H9 (cell line): ENCODE measurements around the gene NKX1-1. TPM values are rescaled to one million over a fixed set of nuclear protein-coding genes. Genes with fewer than 3 reads are reported as not detected.
A peak's percentile ranks its signal among the peaks of the same experiment; 100 is the strongest.

Experiments
- DNase-seq: peaks from one replicate; pipeline ENCODE4 v3.0.0-alpha.2; 2017
- H2AFZ ChIP-seq: one replicate; pipeline ENCODE4 v1.6.1; 2013; ENCODE audit warnings: mild to moderate bottlenecking, low read length, control low read depth, moderate library complexity
- H2AK5ac ChIP-seq: 2 replicates; pipeline ENCODE4 v1.6.1; 2013; ENCODE audit warnings: low read length, control low read depth, mixed read lengths; ENCODE audit not compliant: insufficient read length
- H2BK120ac ChIP-seq: one replicate; pipeline ENCODE4 v1.6.1; 2013; ENCODE audit warnings: low read depth, mild to moderate bottlenecking, low read length, control low read depth, inconsistent platforms; ENCODE audit not compliant: poor library complexity, severe bottlenecking
- H2BK12ac ChIP-seq: 2 replicates; pipeline ENCODE4 v1.6.1; 2013; ENCODE audit warnings: low read length, control low read depth, mixed read lengths, low read depth; ENCODE audit not compliant: insufficient read length
- H2BK15ac ChIP-seq: 2 replicates; pipeline ENCODE4 v1.6.1; 2013; ENCODE audit warnings: low read depth, low read length, control low read depth
- H2BK20ac ChIP-seq: one replicate; pipeline ENCODE4 v1.6.1; 2013; ENCODE audit warnings: low read depth, mild to moderate bottlenecking, low read length, control low read depth, inconsistent platforms; ENCODE audit not compliant: poor library complexity, severe bottlenecking
- H2BK5ac ChIP-seq: 2 replicates; pipeline ENCODE4 v1.6.1; 2013; ENCODE audit warnings: low read length, control low read depth, mixed read lengths; ENCODE audit not compliant: insufficient read length
- H3K14ac ChIP-seq: 2 replicates; pipeline ENCODE4 v1.6.1; 2013; ENCODE audit warnings: low read length, control low read depth; ENCODE audit not compliant: insufficient read depth
- H3K18ac ChIP-seq: 2 replicates; pipeline ENCODE4 v1.6.1; 2013; ENCODE audit warnings: low read depth, mild to moderate bottlenecking, mixed read lengths, low read length, control low read depth; ENCODE audit not compliant: insufficient read length
- H3K23ac ChIP-seq: 2 replicates; pipeline ENCODE4 v1.6.1; 2013; ENCODE audit warnings: low read length, control low read depth, mixed read lengths, low read depth; ENCODE audit not compliant: insufficient read length
- H3K23me2 ChIP-seq: 2 replicates; pipeline ENCODE4 v1.6.1; 2013; ENCODE audit warnings: low read depth, mild to moderate bottlenecking, mixed read lengths, low read length, control low read depth; ENCODE audit not compliant: insufficient read length, poor library complexity, severe bottlenecking
- H3K27ac ChIP-seq: 2 replicates; pipeline ENCODE4 v1.5.1; 2013; ENCODE audit warnings: low read length, control low read depth, mixed read lengths, low read depth; ENCODE audit not compliant: insufficient read length
- H3K27me3 ChIP-seq: 2 replicates; pipeline ENCODE4 v1.6.1; 2013; ENCODE audit warnings: low read length, control low read depth, inconsistent platforms; ENCODE audit not compliant: insufficient read depth
- H3K4ac ChIP-seq: 2 replicates; pipeline ENCODE4 v1.6.1; 2013; ENCODE audit warnings: low read depth, mild to moderate bottlenecking, control low read depth, inconsistent platforms, low read length, moderate library complexity
- H3K4me1 ChIP-seq: 2 replicates; pipeline ENCODE4 v1.6.1; 2013; ENCODE audit warnings: low read length, control low read depth, inconsistent platforms; ENCODE audit not compliant: insufficient read depth
- H3K4me2 ChIP-seq: 2 replicates; pipeline ENCODE4 v1.6.1; 2013; ENCODE audit warnings: low read length, control low read depth, mixed read lengths; ENCODE audit not compliant: insufficient read length, insufficient read depth
- H3K56ac ChIP-seq: 2 replicates; pipeline ENCODE4 v1.6.1; 2013; ENCODE audit warnings: low read depth, mild to moderate bottlenecking, mixed read lengths, low read length, control low read depth; ENCODE audit not compliant: insufficient read length
- H3K79me1 ChIP-seq: 2 replicates; pipeline ENCODE4 v1.6.1; 2013; ENCODE audit warnings: low read depth, mild to moderate bottlenecking, moderate library complexity, low read length, control low read depth, inconsistent platforms; ENCODE audit not compliant: insufficient read depth, poor library complexity, severe bottlenecking
- H3K79me2 ChIP-seq: 2 replicates; pipeline ENCODE4 v1.6.1; 2013; ENCODE audit warnings: low read length, control low read depth, inconsistent platforms; ENCODE audit not compliant: insufficient read depth
- H3K9ac ChIP-seq: 2 replicates; pipeline ENCODE4 v1.6.1; 2013; ENCODE audit warnings: low read length, control low read depth, mixed read lengths; ENCODE audit not compliant: insufficient read length; ENCODE audit errors: extremely low read depth
- H3K9me3 ChIP-seq: one replicate; pipeline ENCODE4 v1.6.1; 2013; ENCODE audit warnings: low read depth, low read length, inconsistent platforms; ENCODE audit not compliant: control insufficient read depth
- H3T11ph ChIP-seq: one replicate; pipeline ENCODE4 v1.6.1; 2013; ENCODE audit warnings: mild to moderate bottlenecking, low read length, control low read depth, inconsistent platforms
- H4K20me1 ChIP-seq: one replicate; pipeline ENCODE4 v1.6.1; 2013; ENCODE audit not compliant: control insufficient read depth, insufficient read length, insufficient read depth
- H4K5ac ChIP-seq: 2 replicates; pipeline ENCODE4 v1.6.1; 2013; ENCODE audit warnings: low read depth, mild to moderate bottlenecking, mixed read lengths, low read length, control low read depth; ENCODE audit not compliant: insufficient read length
- H4K8ac ChIP-seq: replicated peaks from 2 replicates; pipeline ENCODE4 v1.6.1; 2013; ENCODE audit warnings: low read length, control low read depth, mixed read lengths, low read depth; ENCODE audit not compliant: insufficient read length
- H4K91ac ChIP-seq: 2 replicates; pipeline ENCODE4 v1.6.1; 2013; ENCODE audit warnings: low read depth, mild to moderate bottlenecking, moderate library complexity, mixed read lengths, low read length, control low read depth; ENCODE audit not compliant: insufficient read length
- H3K27ac Mint-ChIP-seq, 3 experiments: 2 replicates in 2 of 3; 3 replicates in 1 of 3; pipeline ENCODE4 v1.8.0; 2020 to 2021; ENCODE audit warnings: mixed read lengths in 3 of 3, mild to moderate bottlenecking in 1 of 3, moderate library complexity in 1 of 3
- H3K27me3 Mint-ChIP-seq: 2 replicates; pipeline ENCODE4 v1.8.0; 2021; ENCODE audit warnings: low read depth, mild to moderate bottlenecking, moderate library complexity, mixed read lengths
- H3K36me3 Mint-ChIP-seq, 3 experiments: 2 replicates in 2 of 3; 3 replicates in 1 of 3; pipeline ENCODE4 v1.8.0; 2020 to 2021; ENCODE audit warnings: low read depth in 3 of 3, mixed read lengths in 3 of 3; ENCODE audit not compliant: insufficient read depth in 1 of 3
- H3K4me1 Mint-ChIP-seq, 2 experiments: 2 replicates each; pipeline ENCODE4 v1.8.0; 2020; ENCODE audit warnings: mixed read lengths in 2 of 2
- H3K4me3 Mint-ChIP-seq, 2 experiments: 2 replicates in 1 of 2; 3 replicates in 1 of 2; pipeline ENCODE4 v1.8.0; 2020 to 2021; ENCODE audit warnings: mild to moderate bottlenecking in 2 of 2, mixed read lengths in 2 of 2, moderate library complexity in 1 of 2
- H3K9me3 Mint-ChIP-seq, 2 experiments: 2 replicates in 1 of 2; 3 replicates in 1 of 2; pipeline ENCODE4 v1.8.0; 2020; ENCODE audit warnings: mild to moderate bottlenecking in 2 of 2, mixed read lengths in 2 of 2, moderate library complexity in 1 of 2
- WGBS: extraction: QIAGEN DNeasy Blood & Tissue Kit; methylation state at CpG from one replicate; pipeline ENCODE4 v1.1.7; 2013; ENCODE audit warnings: missing lambda C conversion rate, low lambda C conversion rate, mixed read lengths; ENCODE audit not compliant: insufficient read length; ENCODE audit errors: extremely low coverage; 5-methylcytosine and 5-hydroxymethylcytosine counted together
- total RNA-seq: library from RNA; stranded (reverse); gene quantifications from 2 replicates; pipeline ENCODE4 v1.2.1, GENCODE V29; 2021
- TF ChIP-seq, protein P1 (sequence below): fragments of 200-600 bp; sonication (generic); conservative IDR thresholded peaks from 3 replicates; pipeline ENCODE4 v1.8.0; 2021; ENCODE audit warnings: antibody characterized with exemption, mild to moderate bottlenecking

The NKX1-1 gene
- total RNA-seq, 1 experiment from 2014 or later = not detected

DNA sequence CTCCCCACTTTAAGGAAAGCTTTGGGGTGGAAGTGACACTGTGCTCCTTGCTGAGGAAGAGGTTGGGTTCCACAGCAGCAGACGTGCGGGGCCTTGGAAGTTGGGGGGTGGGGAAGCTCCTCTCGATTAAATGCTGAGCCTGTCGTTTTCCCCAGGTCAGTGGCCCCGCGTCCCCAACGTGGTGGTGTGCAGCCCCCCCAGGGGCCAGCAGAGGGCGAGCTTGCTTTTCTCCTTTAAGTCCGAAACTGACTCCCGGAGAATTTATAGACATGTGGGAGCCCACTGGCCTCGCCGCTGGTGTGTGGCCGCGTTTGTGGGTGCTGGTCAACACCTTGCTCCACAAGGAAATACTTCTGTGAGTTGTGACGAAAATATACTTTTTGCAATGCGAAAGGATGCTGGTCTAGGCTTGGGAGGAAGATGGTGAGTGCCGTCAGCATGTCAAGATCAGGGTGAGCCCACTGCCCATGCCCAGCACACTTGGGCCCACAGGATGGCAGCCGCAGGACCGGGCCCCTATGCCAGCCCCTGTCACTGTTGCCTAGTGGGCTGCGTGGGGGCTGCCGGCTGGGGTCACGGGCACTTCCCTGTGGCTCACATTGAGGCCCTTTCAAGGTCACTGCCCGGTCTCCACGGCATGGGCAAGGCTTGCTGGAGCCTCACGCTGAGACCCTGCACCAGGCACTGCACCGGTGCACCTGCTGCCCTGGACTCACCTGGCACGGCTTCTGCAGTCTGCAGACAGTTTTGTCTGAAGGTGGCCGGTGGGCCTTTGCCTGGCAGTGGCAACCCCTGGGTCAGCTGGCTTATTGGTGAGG is 49.9 kb downstream of the NKX1-1 start:
- Mint-ChIP-seq H3K27me3 (no peaks in the 10 kb centered on the region), H3K4me1 (peaks cover 3 to 5% of the 10 kb centered on the region in 2 experiments; a peak in 2 of 4 replicates), H3K36me3 (peaks cover 2 to 25% (median 20%) of the 10 kb centered on the region in 3 experiments; a peak in 6 of 7 replicates), H3K27ac (peak overlapping the region in 1 of 3 experiments; percentile 92; a peak in 2 of 7 replicates), H3K4me3 (no peak overlapping the region), H3K9me3 (no peaks in the 10 kb centered on the region; a peak in 1 of 5 replicates)
- Histone ChIP-seq H2AK5ac (no peak overlapping the region), H4K20me1 (no peaks in the 10 kb centered on the region), H2BK20ac (no peak overlapping the region), H3K4me1 (no peaks in the 10 kb centered on the region), H4K5ac (no peak overlapping the region), H3K4ac (no peak overlapping the region), H3K23me2 (no peaks in the 10 kb centered on the region), H2BK12ac (no peak overlapping the region), H3K4me2 (no peak overlapping the region), H2BK5ac (no peak overlapping the region), H3K27ac (no peak overlapping the region), H3T11ph (no peak overlapping the region), H2AFZ (no peak overlapping the region), H4K91ac (no peak overlapping the region), H3K18ac (no peak overlapping the region), H2BK120ac (no peak overlapping the region), H3K9ac (no peak overlapping the region), H3K27me3 (no peaks in the 10 kb centered on the region), H3K56ac (no peak overlapping the region), H3K9me3 (no peaks in the 10 kb centered on the region), H3K14ac (no peak overlapping the region), H3K79me2 (no peaks in the 10 kb centered on the region), H3K23ac (no peak overlapping the region), H4K8ac (no peak overlapping the region), H3K79me1 (no peaks in the 10 kb centered on the region), H2BK15ac (no peak overlapping the region)
- peak; percentile 74 for DNase-seq
- no CpG with 5 or more reads among the region's 28 CpGs for WGBS
- TF ChIP-seq, protein P1, sequence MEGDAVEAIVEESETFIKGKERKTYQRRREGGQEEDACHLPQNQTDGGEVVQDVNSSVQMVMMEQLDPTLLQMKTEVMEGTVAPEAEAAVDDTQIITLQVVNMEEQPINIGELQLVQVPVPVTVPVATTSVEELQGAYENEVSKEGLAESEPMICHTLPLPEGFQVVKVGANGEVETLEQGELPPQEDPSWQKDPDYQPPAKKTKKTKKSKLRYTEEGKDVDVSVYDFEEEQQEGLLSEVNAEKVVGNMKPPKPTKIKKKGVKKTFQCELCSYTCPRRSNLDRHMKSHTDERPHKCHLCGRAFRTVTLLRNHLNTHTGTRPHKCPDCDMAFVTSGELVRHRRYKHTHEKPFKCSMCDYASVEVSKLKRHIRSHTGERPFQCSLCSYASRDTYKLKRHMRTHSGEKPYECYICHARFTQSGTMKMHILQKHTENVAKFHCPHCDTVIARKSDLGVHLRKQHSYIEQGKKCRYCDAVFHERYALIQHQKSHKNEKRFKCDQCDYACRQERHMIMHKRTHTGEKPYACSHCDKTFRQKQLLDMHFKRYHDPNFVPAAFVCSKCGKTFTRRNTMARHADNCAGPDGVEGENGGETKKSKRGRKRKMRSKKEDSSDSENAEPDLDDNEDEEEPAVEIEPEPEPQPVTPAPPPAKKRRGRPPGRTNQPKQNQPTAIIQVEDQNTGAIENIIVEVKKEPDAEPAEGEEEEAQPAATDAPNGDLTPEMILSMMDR = peak; percentile 82
